Fibroblast of lung (primary cell): ENCODE measurements around the gene ACOT4.
"Not testable (repeated sequence)": the region's sequence is repeated elsewhere in the genome, so short reads cannot be mapped to it uniquely, and the experiment has no call there.

ENCODE experiments used
- CTCF ChIP-seq, 2 donors: IDR thresholded peaks in 1 of 2; conservative IDR thresholded peaks in 1 of 2; 1 replicate in 1 of 2; 2 replicates in 1 of 2; pipeline ENCODE4 v1.5.1; 2011 to 2012; ENCODE audit warnings: low read length in 2 of 2, control low read depth in 1 of 2, inconsistent platforms in 1 of 2, low read depth in 1 of 2, mild to moderate bottlenecking in 1 of 2
- EZH2 ChIP-seq: IDR thresholded peaks from 2 replicates; pipeline ENCODE4 v1.5.1; 2012; ENCODE audit warnings: low read length, control low read depth, mild to moderate bottlenecking; ENCODE audit errors: missing control alignments

- TF ChIP-seq CTCF (conservative IDR thresholded peaks at IDR 0.05 in 1 of 2, IDR thresholded peaks at IDR 0.05 in 1 of 2; ENCODE audit: low read depth in 1 of 2, low read length in 2 of 2); EZH2: not testable (repeated sequence)
Measured at GRCh38 chr14:73549097-73549496, 42.6 kb upstream of the ACOT4 start.
